OCI-M2 (cell line): ENCODE results near the gene RALGDS.

Experiments used
- DNase-seq: peaks from one replicate; lab custom pipeline; 2025; ENCODE audit not compliant: unreplicated experiment; lab: John Stamatoyannopoulos, UW

The RALGDS gene

GRCh38 chr9:133120501-133121197, 391 bp downstream of the RALGDS start:
- no peak for DNase-seq

- no peak for DNase-seq
Observed at GRCh38 chr9:133119846-133120500, 1.1 kb downstream of the RALGDS start.

DNA sequence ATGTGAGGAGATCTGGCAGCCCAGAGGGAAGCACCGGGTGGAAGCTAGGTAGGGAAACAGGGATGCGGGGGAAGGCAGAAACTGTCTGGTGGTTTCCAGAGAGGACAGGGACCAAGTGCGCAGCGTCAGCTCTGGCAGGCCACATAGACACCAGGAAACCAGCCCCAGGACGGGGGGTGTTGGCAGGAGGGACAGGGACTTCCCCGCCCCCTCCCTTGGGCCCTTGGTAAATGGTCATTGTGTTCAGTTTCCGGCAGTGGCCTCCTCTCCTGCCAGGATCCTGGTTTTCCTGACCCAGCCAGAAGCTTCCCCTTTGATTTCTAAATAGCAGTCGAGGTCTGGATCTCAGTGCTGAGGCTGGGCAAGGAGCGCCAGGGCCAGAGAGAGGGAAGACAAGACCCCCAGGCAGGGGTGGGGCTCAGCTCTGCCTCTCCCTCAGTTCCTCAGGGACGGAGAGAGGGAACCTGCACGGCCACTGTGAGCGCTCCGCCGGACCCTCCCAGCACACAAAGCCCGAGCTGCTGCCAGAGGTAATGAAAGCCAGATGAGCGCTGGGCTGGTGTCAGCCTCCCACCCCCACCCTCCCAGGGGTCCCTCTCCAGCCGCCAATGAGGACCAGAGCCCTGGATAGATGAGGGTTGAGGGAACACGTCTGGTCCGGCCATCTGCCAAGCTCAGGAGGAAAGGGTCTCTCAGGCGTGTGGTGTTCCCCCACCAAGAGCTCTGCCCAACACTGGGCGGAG, 1.8 kb downstream of the RALGDS start:
- DNase-seq, result no peak

- DNase-seq, result no peak
Observed at GRCh38 chr9:133118568-133118967, 2.5 kb downstream of the RALGDS start.

DNA sequence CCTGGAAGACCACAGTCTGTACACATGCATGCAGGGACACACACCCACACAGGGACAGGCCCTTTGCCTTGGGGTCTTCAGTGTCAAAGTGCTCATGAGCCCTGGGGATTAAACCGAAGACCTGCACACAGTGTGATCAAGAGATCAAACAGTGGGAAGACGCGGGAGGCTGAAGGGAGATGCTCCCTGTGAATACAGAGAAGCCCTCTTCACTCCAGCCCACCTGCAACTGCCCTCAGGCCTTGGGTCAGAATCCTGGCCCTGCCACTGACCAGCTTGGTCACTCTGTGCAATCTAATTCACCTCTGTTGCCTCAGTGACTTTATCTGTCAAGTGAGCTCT, 2.9 kb downstream of the RALGDS start:
- DNase-seq, result no peak

- no peak for DNase-seq
Observed at GRCh38 chr9:133117271-133118178, 3.5 kb downstream of the RALGDS start.

GRCh38 chr9:133116346-133117231, 4.5 kb downstream of the RALGDS start:
- no peak for DNase-seq

DNA sequence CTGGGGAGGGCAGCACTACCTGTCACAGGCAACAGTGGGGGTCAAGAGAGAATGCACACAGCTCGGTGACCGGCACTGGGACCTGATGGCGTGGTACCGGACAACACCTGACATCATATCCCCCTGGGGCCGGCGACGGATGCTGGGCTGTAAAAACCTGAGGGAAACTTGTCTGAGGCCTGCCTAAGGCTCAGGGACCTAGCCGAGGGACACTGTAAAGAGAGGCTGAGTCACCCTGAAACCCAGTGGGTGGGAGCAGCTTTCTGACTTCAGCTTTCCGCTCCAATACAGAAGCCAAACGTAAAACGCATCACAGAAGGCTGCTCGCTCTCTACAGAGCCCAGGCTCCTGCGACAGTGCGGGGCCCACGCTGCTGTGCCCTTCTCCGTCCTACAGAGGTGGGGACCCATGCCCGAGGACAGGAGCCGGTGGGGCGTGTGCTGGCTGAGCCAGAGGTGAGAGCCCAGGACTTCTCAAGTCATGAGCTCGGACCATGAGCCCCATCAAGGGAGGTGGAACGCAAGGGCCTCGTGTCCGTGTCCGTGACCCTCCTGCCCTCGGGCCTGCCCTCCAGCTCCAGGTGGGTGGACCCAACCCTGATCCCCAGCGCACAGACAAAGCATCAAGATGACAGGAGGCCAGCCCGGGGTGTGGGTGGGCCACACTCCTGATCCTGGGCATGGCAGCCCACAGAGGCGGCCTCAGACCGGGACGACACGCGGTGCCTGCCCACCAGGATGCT, 5.3 kb downstream of the RALGDS start:
- no peak for DNase-seq

DNA sequence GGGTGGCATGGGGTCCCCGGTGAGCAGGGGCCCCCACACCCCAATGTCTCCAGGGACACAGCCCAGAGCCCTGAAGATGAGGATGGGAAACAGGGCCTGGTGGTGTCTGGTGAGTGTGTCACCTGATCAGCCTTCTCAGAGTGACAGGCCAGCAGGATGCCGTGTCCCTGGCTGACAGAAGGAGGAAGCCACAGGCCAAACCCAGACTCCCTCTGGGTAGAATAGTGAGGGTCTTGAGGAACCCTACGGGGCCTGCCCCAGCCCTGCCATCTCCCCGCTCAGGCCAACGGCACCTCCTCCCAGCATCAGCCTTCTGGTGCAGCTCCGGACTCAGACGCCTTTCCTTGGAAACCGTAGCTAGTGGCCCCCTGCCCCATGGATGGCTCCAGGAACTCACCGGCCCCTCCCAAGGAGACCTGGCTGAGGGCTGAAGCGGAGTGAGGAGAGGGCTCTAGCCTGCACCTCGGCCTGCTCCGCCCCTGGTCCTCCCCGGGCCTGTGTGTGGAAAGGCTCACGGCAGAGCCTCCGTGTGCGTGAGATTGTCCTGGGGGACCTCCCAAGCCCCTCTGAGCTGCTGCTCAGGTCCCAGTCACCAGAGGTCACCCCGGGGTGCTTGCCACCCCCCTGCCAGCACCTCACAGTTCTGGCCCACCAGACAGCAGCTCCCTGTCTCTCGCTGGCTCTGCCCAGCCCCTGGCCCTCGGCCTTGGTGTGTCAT, 6.0 kb downstream of the RALGDS start:
- DNase-seq, result no peak

DNA sequence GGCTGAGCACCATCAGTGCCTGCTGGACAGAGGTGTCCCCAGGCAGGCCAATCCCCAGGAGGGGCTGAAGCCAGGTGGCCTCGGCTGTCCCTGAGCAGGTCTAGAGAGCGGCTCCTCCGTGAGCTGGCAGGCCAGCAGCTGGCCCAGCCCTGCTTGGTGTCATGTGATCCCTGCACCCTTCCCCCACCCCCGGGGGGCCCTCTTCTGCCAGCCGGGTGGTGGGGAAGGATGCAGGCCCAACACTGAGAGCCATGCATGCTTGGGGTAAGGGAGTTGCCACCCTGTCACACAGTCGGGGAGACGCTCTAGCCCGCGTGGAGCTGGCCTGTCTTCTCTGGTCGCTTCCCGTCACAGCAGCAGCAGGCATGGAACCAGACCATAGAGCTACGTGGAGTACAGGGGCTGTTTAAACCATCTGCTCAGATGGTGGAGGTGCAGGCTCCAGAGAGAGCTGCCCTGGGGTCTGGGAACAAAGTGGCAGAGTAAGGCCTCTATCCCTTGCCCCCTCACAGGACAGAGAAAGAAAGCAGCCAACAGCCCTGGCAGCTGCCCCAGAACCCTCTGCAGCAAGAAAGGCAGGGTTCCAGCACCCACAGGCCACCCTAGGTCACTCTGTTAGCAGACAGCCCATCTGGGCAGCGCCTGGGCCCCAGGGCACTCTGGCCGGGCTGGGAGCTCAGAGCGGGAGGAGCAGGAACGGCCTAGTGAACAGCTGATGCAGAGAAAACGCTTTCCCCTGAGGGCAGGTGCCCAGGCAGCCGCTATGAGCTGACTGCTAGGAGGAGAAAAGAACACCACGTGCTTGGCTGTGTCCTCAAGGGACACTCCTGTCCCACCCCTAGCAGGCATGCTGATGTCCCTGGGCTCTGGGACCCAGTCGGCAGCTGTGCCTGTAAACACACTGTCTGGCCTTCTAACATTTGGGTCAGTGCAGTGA, 6.8 kb downstream of the RALGDS start:
- no peak for DNase-seq

GRCh38 chr9:133113163-133113948, 7.7 kb downstream of the RALGDS start:
- DNase-seq, result no peak

- DNase-seq, result no peak
Observed at GRCh38 chr9:133112663-133113026, 8.4 kb downstream of the RALGDS start.

DNA sequence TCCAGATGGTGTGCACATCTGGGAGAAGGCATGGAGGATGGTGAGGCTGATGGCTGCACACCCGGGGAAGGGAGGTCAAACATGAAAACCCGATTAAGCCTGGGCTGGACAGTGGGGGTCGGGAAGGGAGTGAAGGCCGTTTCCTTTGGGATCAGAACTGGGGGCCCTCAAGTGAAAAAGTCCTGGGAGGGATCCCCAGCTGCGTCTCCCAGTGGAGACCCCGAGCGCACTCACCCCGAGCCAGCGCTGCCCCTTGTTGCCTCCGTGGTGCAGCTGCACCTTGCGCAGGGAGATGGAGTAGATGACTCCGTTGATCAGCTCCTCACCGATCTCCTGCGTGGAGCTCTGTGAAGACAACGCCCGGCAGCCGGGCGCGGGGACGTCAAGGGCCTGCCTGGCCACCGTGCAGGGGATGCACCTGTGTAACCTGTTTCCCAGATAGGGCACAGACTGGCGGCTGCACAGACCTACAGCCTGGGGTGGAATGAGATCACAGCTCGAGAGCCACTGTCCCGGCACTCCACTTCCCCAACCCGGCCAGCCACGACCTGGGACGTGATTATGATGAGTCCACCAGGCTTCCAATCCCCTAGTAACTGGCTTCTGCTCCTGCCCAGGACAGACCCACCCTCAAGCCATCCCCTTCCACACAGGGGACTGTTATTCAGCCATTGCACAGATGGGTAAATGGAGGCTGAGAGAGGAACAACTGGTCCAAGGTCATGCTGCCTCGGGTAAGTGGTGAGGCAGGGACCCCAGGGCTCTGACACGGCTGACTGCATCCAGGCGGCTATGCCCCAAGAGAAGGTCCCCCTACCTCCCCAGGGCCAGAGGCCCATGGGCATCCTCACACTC, 9.0 kb downstream of the RALGDS start:
- DNase-seq, result no peak

DNA sequence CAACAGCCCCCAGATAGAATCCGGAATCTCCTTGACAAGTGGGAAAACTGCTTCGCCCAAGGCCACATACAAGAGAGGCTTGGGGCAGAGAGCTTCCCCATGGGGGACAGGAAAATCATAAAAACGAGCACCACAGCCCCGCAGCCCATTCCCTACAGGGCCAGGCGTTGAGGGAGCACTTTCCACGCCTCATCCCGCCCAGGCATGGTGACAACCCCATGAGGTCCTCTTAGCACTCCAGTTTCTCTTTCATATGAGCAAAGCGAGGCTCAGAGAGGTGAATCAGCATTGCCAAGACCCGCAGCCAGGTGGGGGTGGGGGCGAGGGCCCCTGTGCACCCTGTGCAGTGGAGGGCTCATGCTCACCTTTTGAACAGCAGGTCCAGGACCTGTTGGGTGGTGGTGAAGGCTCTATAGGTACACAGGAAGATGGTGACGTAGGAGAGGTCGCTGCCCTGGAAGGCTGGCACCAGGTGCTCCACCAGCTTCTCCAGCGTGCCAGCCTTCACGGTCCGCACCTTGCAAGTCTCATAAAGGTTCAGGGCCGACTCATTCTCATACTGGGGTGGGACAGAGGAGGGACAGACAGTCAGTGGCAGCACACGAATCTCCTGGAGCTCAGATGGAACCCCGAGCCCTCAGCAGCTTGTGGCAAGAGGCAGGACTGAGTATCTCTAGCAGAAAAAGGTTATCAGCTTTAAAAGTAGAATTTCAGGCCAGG, 10.9 kb downstream of the RALGDS start:
- DNase-seq, result no peak

DNA sequence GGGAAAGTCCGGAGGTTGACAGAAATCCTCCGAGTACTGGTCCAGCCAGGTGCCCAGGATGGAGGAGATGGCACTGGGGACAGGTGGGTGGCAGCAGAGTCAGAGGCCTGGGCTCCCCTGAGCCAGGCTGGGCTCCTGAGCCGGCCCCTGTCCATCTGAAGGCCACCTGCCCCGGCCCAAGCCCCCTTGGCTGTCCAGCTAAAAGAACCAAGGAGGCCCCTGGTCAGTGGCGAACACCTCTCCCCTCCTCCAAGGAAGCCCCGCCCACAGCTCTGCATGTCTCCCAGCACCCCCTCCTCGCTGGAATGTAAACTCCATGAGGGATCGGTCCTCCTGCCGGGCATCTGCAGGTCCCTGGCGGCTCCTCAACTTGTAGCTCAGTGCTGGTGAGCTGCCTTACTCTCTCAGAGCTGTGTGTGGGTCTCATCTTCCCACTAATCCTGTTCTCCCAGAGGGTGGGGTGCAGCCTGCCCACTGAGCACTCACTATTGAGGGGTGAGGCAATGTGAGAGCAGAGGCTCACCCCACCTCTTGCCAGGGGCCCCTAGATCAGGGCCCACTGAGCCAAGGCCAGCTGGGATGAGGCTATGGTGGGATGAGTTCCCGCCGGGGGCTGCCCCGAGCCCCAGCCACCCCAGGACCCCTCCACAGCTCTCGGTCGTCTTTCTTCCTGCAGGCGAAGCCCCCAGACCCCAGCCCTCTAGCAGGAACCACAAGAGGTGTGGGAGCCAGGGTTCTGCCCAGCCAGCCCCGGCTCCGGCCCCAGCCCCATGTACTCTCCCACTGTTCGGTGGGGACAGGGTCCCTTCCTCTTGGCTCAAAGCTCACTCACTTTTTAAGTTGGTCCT, 12.0 kb downstream of the RALGDS start:
- no peak for DNase-seq
